ENCODE measurements around the gene HEXD. TPM values are rescaled to one million over a fixed set of nuclear protein-coding genes. Genes with fewer than 3 reads are reported as not detected.

Gene HEXD
- total RNA-seq, 1 donor from 2014 or later: 90.4 TPM

- Histone ChIP-seq H3K9me3 (no peaks in the 10 kb centered on the region), H3K27me3 (no peaks in the 10 kb centered on the region), H3K27ac (peak overlapping the region; percentile 79), H3K4me1 (peaks cover 38% of the 10 kb centered on the region), H3K4me3 (no peak overlapping the region), H3K36me3 (peaks cover 0 to 6% of the 10 kb centered on the region in 2 donors)
- DNase-seq (ENCODE audit: extremely low spot score in 2 of 2): no peak
- intact Hi-C loops (cut with DNase I): no loop called here
- TF ChIP-seq, protein P1, sequence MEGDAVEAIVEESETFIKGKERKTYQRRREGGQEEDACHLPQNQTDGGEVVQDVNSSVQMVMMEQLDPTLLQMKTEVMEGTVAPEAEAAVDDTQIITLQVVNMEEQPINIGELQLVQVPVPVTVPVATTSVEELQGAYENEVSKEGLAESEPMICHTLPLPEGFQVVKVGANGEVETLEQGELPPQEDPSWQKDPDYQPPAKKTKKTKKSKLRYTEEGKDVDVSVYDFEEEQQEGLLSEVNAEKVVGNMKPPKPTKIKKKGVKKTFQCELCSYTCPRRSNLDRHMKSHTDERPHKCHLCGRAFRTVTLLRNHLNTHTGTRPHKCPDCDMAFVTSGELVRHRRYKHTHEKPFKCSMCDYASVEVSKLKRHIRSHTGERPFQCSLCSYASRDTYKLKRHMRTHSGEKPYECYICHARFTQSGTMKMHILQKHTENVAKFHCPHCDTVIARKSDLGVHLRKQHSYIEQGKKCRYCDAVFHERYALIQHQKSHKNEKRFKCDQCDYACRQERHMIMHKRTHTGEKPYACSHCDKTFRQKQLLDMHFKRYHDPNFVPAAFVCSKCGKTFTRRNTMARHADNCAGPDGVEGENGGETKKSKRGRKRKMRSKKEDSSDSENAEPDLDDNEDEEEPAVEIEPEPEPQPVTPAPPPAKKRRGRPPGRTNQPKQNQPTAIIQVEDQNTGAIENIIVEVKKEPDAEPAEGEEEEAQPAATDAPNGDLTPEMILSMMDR (IDR thresholded peaks at IDR 0.05): no peak
- TF ChIP-seq POLR2AphosphoS5 (IDR thresholded peaks at IDR 0.05; ENCODE audit: insufficient read depth in 1 of 2, low read depth in 1 of 2): peak; percentile 55 to 61
These were observed 21.3 kb upstream of the HEXD start for GRCh38 chr17:82396601-82397435.

DNA sequence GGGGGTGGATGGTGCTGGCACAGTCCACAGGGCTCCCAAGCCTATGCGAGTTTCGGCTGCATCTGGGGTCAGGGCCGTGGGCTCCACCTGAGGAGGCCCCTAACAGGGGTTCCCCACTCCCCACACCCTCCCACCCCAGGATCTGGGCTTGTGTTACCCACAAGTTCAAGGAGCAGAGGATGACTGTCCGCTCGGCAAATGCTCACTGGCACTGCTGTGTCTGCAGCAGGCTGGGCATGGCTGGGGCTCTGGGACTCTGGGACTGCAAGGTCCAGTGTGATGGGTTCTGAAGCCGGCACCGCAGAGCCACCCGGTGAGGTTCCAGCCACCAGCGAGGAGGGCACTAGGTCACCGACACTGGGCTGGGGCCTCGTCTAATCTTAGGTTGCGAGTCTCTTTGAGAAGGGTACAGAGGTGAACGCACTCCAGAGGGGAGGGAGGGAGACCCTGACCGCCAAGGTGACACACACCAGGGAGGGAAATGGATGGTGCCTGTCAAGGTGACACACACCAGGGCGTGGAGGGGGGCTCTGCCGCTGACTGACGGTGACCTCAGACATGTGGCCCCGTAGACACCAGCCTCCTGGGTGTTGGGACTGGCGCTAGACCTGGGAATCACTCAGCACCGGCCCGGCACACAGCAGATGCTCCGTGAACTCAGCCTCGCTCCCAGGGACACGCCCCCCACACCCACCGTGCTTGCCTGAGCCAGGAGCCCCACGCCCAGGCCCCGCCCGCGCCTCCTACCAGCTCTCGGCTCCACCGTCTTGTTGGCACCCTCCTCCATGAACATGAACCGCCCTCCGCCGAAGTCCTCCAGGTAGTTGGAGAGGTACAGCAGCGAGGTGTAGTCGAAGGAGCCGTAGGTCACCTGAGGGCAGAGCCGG lies 20.5 kb upstream of the HEXD start:
- peak overlapping the region; percentile 79 for H3K27ac ChIP-seq
- H3K36me3 ChIP-seq: peaks cover 0 to 9% of the 10 kb centered on the region in 2 donors
- peaks cover 38% of the 10 kb centered on the region for H3K4me1 ChIP-seq
- H3K9me3 ChIP-seq: no peaks in the 10 kb centered on the region
- TF ChIP-seq POLR2AphosphoS5 (IDR thresholded peaks at IDR 0.05; ENCODE audit: insufficient read depth in 1 of 2, low read depth in 1 of 2) (no peak), POLR2A (IDR thresholded peaks at IDR 0.05) (no peak)
- TF ChIP-seq, protein P1 (IDR thresholded peaks at IDR 0.05): no peak
- intact Hi-C loops (cut with DNase I): no loop called here
- no peak for DNase-seq (ENCODE audit: extremely low spot score in 2 of 2)
- no peak overlapping the region for H3K4me3 ChIP-seq
- no peaks in the 10 kb centered on the region for H3K27me3 ChIP-seq

GRCh38 chr17:82399041-82399441 lies 19.1 kb upstream of the HEXD start:
- Histone ChIP-seq H3K9me3 (no peaks in the 10 kb centered on the region), H3K4me1 (peaks cover 38% of the 10 kb centered on the region), H3K27me3 (no peaks in the 10 kb centered on the region), H3K36me3 (peaks cover 0 to 16% of the 10 kb centered on the region in 2 donors), H3K27ac (peak overlapping the region; percentile 79), H3K4me3 (no peak overlapping the region)
- intact Hi-C loops (cut with DNase I): no loop called here
- no peak for TF ChIP-seq POLR2A (IDR thresholded peaks at IDR 0.05)
- TF ChIP-seq POLR2AphosphoS5 (IDR thresholded peaks at IDR 0.05; ENCODE audit: insufficient read depth in 1 of 2, low read depth in 1 of 2): peak in 1 of 2 donors; percentile 82
- TF ChIP-seq, protein P1 (IDR thresholded peaks at IDR 0.05): no peak
- no peak for DNase-seq (ENCODE audit: extremely low spot score in 2 of 2)

GRCh38 chr17:82399601-82400101 lies 18.5 kb upstream of the HEXD start:
- Histone ChIP-seq H3K27me3 (no peaks in the 10 kb centered on the region), H3K4me3 (no peak overlapping the region), H3K9me3 (no peaks in the 10 kb centered on the region), H3K36me3 (peaks cover 0 to 20% of the 10 kb centered on the region in 2 donors), H3K27ac (peak overlapping the region; percentile 79), H3K4me1 (peaks cover 38% of the 10 kb centered on the region)
- TF ChIP-seq, protein P1 (IDR thresholded peaks at IDR 0.05): no peak
- TF ChIP-seq POLR2AphosphoS5 (IDR thresholded peaks at IDR 0.05; ENCODE audit: insufficient read depth in 1 of 2, low read depth in 1 of 2) (no peak), POLR2A (IDR thresholded peaks at IDR 0.05) (no peak)
- intact Hi-C loops (cut with DNase I): no loop called here
- DNase-seq (ENCODE audit: extremely low spot score in 2 of 2): no peak

Data from vagina (tissue), 2 donors.